BE2C (cell line): ENCODE results near the gene ERC1.

Source experiments
- DNase-seq: peaks from one replicate; pipeline ENCODE4 v3.0.0-alpha.2; 2020
- H3K27me3 ChIP-seq: fragments of 250-450 bp; sonication (Bioruptor Pico); 2 replicates; pipeline ENCODE4 v1.5.1; 2020; ENCODE audit warnings: mild to moderate bottlenecking
- H3K36me3 ChIP-seq: fragments of 250-450 bp; sonication (Bioruptor Pico); 2 replicates; pipeline ENCODE4 v1.5.1; 2020; ENCODE audit warnings: mild to moderate bottlenecking
- H3K4me1 ChIP-seq: fragments of 250-450 bp; sonication (Bioruptor Pico); 2 replicates; pipeline ENCODE4 v1.5.1; 2020
- H3K4me3 ChIP-seq: 2 replicates; pipeline ENCODE4 v1.5.1; 2011; ENCODE audit warnings: low read depth, low read length
- H3K9me3 ChIP-seq: fragments of 250-450 bp; sonication (Bioruptor Pico); 2 replicates; pipeline ENCODE4 v1.5.1; 2020
- TF ChIP-seq, protein P1 (sequence below): IDR thresholded peaks from 2 replicates; pipeline ENCODE4 v1.5.1; 2012; ENCODE audit warnings: mild to moderate bottlenecking, low read depth, low read length

ERC1 gene

DNA sequence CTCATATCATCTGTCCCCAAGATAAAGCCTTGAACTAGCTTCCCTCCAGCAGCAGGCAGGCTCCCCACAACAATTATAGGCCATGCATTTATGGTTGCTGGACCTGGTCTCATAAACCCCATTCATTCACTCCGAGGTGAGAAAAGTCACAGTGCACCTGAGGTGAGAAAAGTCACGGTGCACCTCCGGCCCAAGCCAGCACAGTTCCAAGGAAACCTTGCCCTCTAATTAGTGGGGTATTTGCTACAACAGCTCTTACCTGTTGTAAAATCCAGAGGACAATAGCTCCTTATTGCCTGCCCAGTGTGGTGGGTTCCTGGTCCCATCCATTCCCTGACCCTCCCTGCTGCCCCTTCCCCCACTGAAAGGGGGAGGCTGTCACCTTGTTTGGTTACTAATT lies 537.8 kb downstream of the ERC1 start:
- Histone ChIP-seq H3K27me3 (peaks cover 64% of the 10 kb centered on the region), H3K4me3 (no peak overlapping the region), H3K36me3 (no peaks in the 10 kb centered on the region), H3K4me1 (no peaks in the 10 kb centered on the region), H3K9me3 (no peaks in the 10 kb centered on the region; the same call in 1 of the 2 replicates)
- TF ChIP-seq, protein P1, sequence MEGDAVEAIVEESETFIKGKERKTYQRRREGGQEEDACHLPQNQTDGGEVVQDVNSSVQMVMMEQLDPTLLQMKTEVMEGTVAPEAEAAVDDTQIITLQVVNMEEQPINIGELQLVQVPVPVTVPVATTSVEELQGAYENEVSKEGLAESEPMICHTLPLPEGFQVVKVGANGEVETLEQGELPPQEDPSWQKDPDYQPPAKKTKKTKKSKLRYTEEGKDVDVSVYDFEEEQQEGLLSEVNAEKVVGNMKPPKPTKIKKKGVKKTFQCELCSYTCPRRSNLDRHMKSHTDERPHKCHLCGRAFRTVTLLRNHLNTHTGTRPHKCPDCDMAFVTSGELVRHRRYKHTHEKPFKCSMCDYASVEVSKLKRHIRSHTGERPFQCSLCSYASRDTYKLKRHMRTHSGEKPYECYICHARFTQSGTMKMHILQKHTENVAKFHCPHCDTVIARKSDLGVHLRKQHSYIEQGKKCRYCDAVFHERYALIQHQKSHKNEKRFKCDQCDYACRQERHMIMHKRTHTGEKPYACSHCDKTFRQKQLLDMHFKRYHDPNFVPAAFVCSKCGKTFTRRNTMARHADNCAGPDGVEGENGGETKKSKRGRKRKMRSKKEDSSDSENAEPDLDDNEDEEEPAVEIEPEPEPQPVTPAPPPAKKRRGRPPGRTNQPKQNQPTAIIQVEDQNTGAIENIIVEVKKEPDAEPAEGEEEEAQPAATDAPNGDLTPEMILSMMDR = no peak
- no peak for DNase-seq

DNA sequence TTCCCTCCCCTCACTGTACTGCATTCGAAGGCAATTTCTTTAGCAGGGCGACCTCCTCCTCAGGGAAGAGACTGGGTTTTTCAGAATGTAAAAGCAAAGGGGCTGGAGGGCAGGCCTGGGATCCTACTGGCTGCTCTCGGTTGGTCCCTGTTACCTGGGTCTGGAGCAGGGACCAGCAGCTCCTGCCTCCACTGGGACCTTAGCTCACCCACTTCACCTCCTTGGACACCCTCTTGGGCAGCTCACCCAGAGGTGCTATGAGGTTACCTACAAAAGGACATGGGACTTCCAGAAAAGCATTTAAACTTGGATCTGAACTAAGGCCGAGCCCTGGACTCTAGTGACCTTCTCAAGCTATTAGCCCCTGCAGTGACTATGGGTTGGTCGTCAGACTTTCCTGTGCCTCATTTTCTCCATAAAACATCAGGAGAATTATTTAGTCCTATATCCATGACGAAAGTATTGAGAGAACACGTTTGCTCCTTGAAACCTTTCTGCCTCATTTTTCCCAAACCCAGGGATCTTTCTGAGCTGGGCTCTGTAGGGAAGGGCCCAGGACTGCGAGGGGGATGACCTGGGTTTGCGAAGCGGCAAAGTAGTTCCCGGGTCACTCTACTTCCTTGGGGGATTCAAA lies 538.3 kb downstream of the ERC1 start:
- H3K4me3 ChIP-seq = no peak overlapping the region
- H3K9me3 ChIP-seq = no peaks in the 10 kb centered on the region; the same call in 1 of the 2 replicates
- H3K4me1 ChIP-seq = no peaks in the 10 kb centered on the region
- H3K27me3 ChIP-seq = peaks cover 67% of the 10 kb centered on the region
- H3K36me3 ChIP-seq = no peaks in the 10 kb centered on the region
- no peak for DNase-seq
- TF ChIP-seq, protein P1 = no peak

DNA sequence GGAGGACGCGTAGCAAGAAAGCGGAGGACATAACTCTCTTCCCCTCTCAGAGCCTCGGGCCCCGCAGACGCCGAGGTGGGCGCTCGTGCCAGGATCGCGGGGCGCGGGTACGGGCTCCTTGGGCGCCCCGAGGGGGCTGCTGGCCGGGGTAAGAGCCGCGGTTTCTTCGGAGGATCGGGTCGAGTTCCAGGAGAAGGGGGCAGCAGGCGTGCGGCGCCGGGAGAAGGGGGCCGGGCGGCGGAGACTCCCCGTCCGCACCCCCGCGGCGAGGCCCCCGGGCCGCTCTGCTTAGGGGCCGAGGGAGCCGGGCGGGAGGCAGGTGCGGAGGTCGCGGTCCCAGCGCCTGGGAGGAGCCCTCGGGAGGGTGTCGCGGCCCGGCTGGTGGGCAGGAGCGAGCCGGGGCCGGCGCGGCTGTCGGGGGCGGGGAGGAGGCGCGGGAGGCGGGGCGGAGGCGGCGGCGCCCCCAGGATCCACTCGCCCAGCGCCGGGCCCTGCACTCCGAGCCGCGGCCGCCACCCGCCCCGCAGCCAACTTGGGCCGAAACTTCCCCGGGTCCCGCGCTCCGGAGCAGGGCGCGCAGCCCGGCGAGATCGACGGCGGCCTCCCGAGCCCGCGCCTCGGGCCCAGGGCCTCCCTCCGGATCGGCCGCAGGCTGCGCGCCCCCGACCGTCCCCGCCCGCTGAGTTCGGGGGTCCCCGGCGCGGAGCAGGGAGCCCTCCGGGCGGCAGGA lies 539.0 kb downstream of the ERC1 start:
- Histone ChIP-seq H3K4me1 (no peaks in the 10 kb centered on the region), H3K27me3 (peaks cover 70% of the 10 kb centered on the region), H3K36me3 (no peaks in the 10 kb centered on the region), H3K9me3 (no peaks in the 10 kb centered on the region), H3K4me3 (no peak overlapping the region)
- DNase-seq = no peak
- TF ChIP-seq, protein P1 = no peak

DNA sequence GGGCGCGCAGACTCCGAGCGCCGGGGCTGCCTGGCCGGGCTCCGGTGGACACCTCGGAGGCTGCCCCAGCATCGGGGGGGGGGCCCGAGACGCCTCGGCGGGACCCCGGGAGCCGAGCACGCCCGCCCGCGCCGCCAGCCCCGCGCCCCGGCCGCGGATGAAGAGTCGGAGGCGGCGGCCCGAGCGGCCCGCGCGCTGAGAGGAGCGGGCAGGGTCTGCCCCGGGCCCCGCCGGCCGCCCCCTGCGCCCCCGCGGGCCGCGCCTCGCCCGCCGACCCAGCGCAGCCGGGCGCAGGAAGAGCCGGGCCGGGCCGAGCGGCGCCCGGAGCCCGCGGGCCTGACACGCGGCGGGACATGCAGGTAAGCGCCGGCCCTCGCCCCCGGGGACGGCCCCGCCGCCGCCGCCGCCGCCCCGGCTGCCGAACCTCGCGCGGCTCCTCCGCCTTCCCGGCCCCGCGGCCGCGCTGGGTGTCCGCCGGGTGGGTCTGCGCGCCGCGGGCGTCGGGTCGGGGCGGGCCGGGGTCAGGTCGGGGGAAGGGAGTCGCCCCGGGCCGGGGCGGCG lies 539.6 kb downstream of the ERC1 start:
- Histone ChIP-seq H3K4me3 (no peak overlapping the region), H3K9me3 (no peaks in the 10 kb centered on the region), H3K27me3 (peaks cover 74% of the 10 kb centered on the region), H3K4me1 (no peaks in the 10 kb centered on the region), H3K36me3 (no peaks in the 10 kb centered on the region)
- TF ChIP-seq, protein P1 = no peak
- DNase-seq = no peak

DNA sequence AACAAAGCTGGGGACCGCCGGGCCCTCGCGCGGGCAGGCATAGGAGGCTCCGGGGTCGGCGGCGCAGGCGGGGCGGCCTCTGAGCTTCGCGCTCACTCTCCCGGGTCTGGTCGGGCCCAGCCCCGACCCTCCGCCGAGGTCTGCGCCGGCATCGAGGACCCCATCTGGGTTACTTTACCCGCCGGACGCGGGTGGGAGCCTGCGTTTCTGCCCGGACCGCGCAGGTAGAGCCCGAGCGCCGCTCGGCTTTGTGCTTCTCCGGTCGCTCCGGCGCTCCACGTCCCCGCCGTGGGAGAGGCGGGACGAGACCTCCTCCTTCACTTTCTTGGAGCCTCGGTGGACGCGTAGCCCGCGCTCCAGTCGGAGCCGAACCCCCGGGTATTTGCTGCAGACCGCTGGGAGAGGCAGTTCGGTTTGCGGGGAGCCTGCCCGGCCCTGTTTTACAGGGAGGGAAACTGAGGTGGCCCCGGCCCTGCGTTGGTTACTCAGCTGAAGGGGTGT lies 540.2 kb downstream of the ERC1 start:
- H3K27me3 ChIP-seq = peaks cover 78% of the 10 kb centered on the region
- no peak for DNase-seq
- no peaks in the 10 kb centered on the region for H3K4me1 ChIP-seq
- H3K4me3 ChIP-seq = peak overlapping the region; percentile 19; the same call in 1 of the 2 replicates
- TF ChIP-seq, protein P1 = no peak
- no peaks in the 10 kb centered on the region for H3K36me3 ChIP-seq
- H3K9me3 ChIP-seq = no peaks in the 10 kb centered on the region
